ENCODE measurements around the gene RADIL.

The RADIL gene

GRCh38 chr7:4851459-4852422 is 31.8 kb downstream of the RADIL start:
- no peak for DNase-seq

- no peak for DNase-seq
Observed at GRCh38 chr7:4850262-4850795, 33.2 kb downstream of the RADIL start.

- peak; percentile 19 for DNase-seq
Observed at GRCh38 chr7:4849390-4849789, 34.1 kb downstream of the RADIL start.

GRCh38 chr7:4845740-4846142 is 37.8 kb downstream of the RADIL start:
- DNase-seq = no peak

GRCh38 chr7:4842319-4843064 is 41.0 kb downstream of the RADIL start:
- DNase-seq = no peak

- DNase-seq = no peak
Observed at GRCh38 chr7:4841836-4842235, 41.7 kb downstream of the RADIL start.

- no peak for DNase-seq
Observed at GRCh38 chr7:4841007-4841784, 42.3 kb downstream of the RADIL start.

GRCh38 chr7:4840079-4840501 is 43.4 kb downstream of the RADIL start:
- DNase-seq = no peak

- DNase-seq = no peak
Observed at GRCh38 chr7:4838626-4839334, 44.7 kb downstream of the RADIL start.

- no peak for DNase-seq
Observed at GRCh38 chr7:4837803-4838625, 45.5 kb downstream of the RADIL start.

- DNase-seq = no peak
Observed at GRCh38 chr7:4837041-4837802, 46.3 kb downstream of the RADIL start.

- no peak for DNase-seq
Observed at GRCh38 chr7:4836206-4836661, 47.3 kb downstream of the RADIL start.

- DNase-seq = no peak
Observed at GRCh38 chr7:4835398-4836205, 47.9 kb downstream of the RADIL start.

- DNase-seq = no peak
Observed at GRCh38 chr7:4834601-4835397, 48.7 kb downstream of the RADIL start.

- DNase-seq = no peak
Observed at GRCh38 chr7:4833691-4834600, 49.6 kb downstream of the RADIL start.

- DNase-seq = no peak
Observed at GRCh38 chr7:4833176-4833575, 50.3 kb downstream of the RADIL start.

- DNase-seq = no peak
Observed at GRCh38 chr7:4832711-4833110, 50.8 kb downstream of the RADIL start.
